WTC11 (cell line): ENCODE measurements around the gene SCO2. TPM values are rescaled to one million over a fixed set of nuclear protein-coding genes. Genes with fewer than 3 reads are reported as not detected.

Experiments used
- ATAC-seq: fragments of 200-7000 bp; cut with Tn5 transposase; 2 replicates; pipeline ENCODE4 v1.10.0; 2021; ENCODE audit warnings: mild to moderate bottlenecking, moderate library complexity
- CTCF ChIA-PET: fragments of 300-600 bp; sonication (Branson Sonifier 250); formaldehyde crosslinking; loops from one replicate; lab custom pipeline; 2021; ENCODE audit warnings: antibody characterized with exemption; lab: Charles Lee
- POLR2A ChIA-PET: fragments of 350-600 bp; sonication (Branson Sonifier 250); formaldehyde crosslinking; loops from one replicate; lab custom pipeline; 2021; ENCODE audit warnings: antibody characterized with exemption; lab: Charles Lee
- DNase-seq: peaks from one replicate; pipeline ENCODE4 v3.0.0; 2021; ENCODE audit warnings: low spot score
- H3K27ac Mint-ChIP-seq: 2 replicates; pipeline ENCODE4 v1.8.0; 2021; ENCODE audit warnings: mixed read lengths
- H3K27me3 Mint-ChIP-seq: 2 replicates; pipeline ENCODE4 v1.8.0; 2021; ENCODE audit warnings: low read depth, mild to moderate bottlenecking, moderate library complexity, mixed read lengths
- H3K36me3 Mint-ChIP-seq: 2 replicates; pipeline ENCODE4 v1.8.0; 2021; ENCODE audit warnings: mixed read lengths
- H3K4me1 Mint-ChIP-seq: 2 replicates; pipeline ENCODE4 v1.8.0; 2022; ENCODE audit warnings: mixed read lengths
- H3K4me3 Mint-ChIP-seq: 2 replicates; pipeline ENCODE4 v1.8.0; 2021; ENCODE audit warnings: mild to moderate bottlenecking, moderate library complexity, mixed read lengths
- H3K9me3 Mint-ChIP-seq: 2 replicates; pipeline ENCODE4 v1.8.0; 2021; ENCODE audit warnings: mixed read lengths
- CDX4 ChIP-seq: fragments of 250-450 bp; sonication (Bioruptor Pico); IDR thresholded peaks from 2 replicates; pipeline ENCODE4 v1.9.0; 2021; ENCODE audit warnings: moderate library complexity, mild to moderate bottlenecking, inconsistent platforms, borderline replicate concordance
- ERG ChIP-seq: fragments of 250-450 bp; sonication (Bioruptor Pico); IDR thresholded peaks from 2 replicates; pipeline ENCODE4 v1.8.0; 2021; ENCODE audit warnings: mild to moderate bottlenecking
- FOXJ3 ChIP-seq: sonication (generic); formaldehyde crosslinking; IDR thresholded peaks from 2 replicates; pipeline ENCODE4 v1.9.0; 2021; ENCODE audit warnings: missing genetic modification reagents, mild to moderate bottlenecking, borderline replicate concordance
- FOXP1 ChIP-seq: sonication (generic); formaldehyde crosslinking; IDR thresholded peaks from 2 replicates; pipeline ENCODE4 v1.8.0; 2022; ENCODE audit warnings: missing genetic modification reagents, mild to moderate bottlenecking, moderate library complexity, borderline replicate concordance
- HMGA2 ChIP-seq: fragments of 250-450 bp; sonication (Bioruptor Pico); IDR thresholded peaks from 2 replicates; pipeline ENCODE4 v1.4.0; 2021; ENCODE audit warnings: mild to moderate bottlenecking, moderate library complexity
- TCF7 ChIP-seq: sonication (generic); formaldehyde crosslinking; IDR thresholded peaks from 2 replicates; pipeline ENCODE4 v1.8.0; 2022; ENCODE audit warnings: mild to moderate bottlenecking, low read depth, missing genetic modification reagents, moderate library complexity
- ZMAT4 ChIP-seq: fragments of 250-450 bp; sonication (Bioruptor Pico); IDR thresholded peaks from 2 replicates; pipeline ENCODE4 v1.9.0; 2021; ENCODE audit warnings: mild to moderate bottlenecking
- total RNA-seq: library from RNA; stranded (reverse); gene quantifications from 3 replicates; pipeline ENCODE4 v1.2.3, GENCODE V29; 2021
- TF ChIP-seq, protein P1 (sequence below): fragments of 250-450 bp; sonication (Bioruptor Pico); IDR thresholded peaks from 2 replicates; pipeline ENCODE4 v1.9.0; 2021; ENCODE audit warnings: mild to moderate bottlenecking, borderline replicate concordance
- TF ChIP-seq, protein P2 (sequence below): sonication (generic); formaldehyde crosslinking; IDR thresholded peaks from 2 replicates; pipeline ENCODE4 v1.8.1; 2023; ENCODE audit warnings: mild to moderate bottlenecking, missing genetic modification reagents
- TF ChIP-seq, protein P3 (sequence below): fragments of 250-450 bp; sonication (Bioruptor Pico); conservative IDR thresholded peaks from 2 replicates; pipeline ENCODE4 v1.9.0; 2021; ENCODE audit warnings: mild to moderate bottlenecking

SCO2 gene
- total RNA-seq, 1 experiment from 2014 or later, result not detected

DNA sequence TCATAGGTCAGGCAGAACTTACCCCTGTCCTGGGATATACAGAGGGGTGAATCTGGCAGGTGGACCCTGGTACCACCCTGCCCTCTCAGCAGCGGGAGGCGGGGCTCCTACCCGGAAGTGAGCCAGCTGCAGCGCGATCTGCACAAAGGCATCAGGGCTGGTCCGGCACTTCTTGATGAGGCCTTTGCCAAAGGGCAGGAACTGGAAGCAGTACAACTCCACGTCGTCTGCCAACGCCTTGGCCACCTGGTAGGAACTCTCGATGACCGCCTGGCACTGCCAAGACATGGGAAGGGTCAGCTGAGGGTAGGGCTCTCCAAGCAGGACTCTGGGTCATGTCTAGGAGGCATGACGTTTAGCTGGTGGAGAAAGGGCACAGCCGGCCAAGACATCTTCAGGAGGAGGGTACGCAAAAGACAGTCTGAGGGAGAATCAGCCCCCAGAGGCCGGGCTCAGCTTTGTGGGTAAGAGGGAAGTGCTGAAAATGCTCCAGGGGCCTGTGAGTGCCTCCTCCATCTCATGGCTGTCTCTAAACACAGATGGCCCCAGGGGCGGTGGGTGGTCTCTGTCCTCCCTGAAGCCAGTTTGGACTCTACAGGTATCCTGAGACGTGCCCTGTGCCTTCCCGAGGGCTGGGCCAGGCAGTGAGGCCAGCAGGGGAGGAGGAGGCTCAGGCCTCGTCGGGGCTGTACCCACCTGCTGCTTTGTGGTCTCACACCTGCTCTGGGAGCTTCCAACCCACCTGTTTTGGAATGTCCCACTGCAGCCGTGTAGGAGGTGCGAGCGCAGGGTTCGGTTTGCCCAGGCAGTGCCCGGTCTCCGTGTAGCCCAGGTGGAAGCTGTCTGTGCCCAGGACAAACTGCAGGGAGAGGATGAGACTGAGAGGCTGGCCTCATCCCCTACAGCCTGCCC is 46.1 kb upstream of the SCO2 start:
- H3K27me3 Mint-ChIP-seq, result no peaks in the 10 kb centered on the region
- CTCF ChIA-PET, result interaction anchor here (1.2 to 1.8 kb wide), 2 partner anchors 9 kb away, joined by 3 to 10 read pairs; partner anchors contain the start of gene SYCE3
- H3K4me3 Mint-ChIP-seq, result no peak overlapping the region
- ATAC-seq (no peak), DNase-seq (no peak)
- no peaks in the 10 kb centered on the region for H3K9me3 Mint-ChIP-seq
- peaks cover 31% of the 10 kb centered on the region for H3K36me3 Mint-ChIP-seq
- H3K4me1 Mint-ChIP-seq, result no peaks in the 10 kb centered on the region
- H3K27ac Mint-ChIP-seq, result no peak overlapping the region
- POLR2A ChIA-PET, result no interaction called here
- no peak for TF ChIP-seq ZMAT4 (CRISPR knock-in tag)
- TF ChIP-seq, protein P1, sequence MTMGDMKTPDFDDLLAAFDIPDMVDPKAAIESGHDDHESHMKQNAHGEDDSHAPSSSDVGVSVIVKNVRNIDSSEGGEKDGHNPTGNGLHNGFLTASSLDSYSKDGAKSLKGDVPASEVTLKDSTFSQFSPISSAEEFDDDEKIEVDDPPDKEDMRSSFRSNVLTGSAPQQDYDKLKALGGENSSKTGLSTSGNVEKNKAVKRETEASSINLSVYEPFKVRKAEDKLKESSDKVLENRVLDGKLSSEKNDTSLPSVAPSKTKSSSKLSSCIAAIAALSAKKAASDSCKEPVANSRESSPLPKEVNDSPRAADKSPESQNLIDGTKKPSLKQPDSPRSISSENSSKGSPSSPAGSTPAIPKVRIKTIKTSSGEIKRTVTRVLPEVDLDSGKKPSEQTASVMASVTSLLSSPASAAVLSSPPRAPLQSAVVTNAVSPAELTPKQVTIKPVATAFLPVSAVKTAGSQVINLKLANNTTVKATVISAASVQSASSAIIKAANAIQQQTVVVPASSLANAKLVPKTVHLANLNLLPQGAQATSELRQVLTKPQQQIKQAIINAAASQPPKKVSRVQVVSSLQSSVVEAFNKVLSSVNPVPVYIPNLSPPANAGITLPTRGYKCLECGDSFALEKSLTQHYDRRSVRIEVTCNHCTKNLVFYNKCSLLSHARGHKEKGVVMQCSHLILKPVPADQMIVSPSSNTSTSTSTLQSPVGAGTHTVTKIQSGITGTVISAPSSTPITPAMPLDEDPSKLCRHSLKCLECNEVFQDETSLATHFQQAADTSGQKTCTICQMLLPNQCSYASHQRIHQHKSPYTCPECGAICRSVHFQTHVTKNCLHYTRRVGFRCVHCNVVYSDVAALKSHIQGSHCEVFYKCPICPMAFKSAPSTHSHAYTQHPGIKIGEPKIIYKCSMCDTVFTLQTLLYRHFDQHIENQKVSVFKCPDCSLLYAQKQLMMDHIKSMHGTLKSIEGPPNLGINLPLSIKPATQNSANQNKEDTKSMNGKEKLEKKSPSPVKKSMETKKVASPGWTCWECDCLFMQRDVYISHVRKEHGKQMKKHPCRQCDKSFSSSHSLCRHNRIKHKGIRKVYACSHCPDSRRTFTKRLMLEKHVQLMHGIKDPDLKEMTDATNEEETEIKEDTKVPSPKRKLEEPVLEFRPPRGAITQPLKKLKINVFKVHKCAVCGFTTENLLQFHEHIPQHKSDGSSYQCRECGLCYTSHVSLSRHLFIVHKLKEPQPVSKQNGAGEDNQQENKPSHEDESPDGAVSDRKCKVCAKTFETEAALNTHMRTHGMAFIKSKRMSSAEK (CRISPR knock-in tag), result no peak
- TF ChIP-seq, protein P2, sequence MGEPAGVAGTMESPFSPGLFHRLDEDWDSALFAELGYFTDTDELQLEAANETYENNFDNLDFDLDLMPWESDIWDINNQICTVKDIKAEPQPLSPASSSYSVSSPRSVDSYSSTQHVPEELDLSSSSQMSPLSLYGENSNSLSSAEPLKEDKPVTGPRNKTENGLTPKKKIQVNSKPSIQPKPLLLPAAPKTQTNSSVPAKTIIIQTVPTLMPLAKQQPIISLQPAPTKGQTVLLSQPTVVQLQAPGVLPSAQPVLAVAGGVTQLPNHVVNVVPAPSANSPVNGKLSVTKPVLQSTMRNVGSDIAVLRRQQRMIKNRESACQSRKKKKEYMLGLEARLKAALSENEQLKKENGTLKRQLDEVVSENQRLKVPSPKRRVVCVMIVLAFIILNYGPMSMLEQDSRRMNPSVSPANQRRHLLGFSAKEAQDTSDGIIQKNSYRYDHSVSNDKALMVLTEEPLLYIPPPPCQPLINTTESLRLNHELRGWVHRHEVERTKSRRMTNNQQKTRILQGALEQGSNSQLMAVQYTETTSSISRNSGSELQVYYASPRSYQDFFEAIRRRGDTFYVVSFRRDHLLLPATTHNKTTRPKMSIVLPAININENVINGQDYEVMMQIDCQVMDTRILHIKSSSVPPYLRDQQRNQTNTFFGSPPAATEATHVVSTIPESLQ (CRISPR knock-in tag), result no peak
- TF ChIP-seq FOXP1 (CRISPR knock-in tag), result no peak

GRCh38 chr22:50570861-50571260 is 45.5 kb upstream of the SCO2 start:
- POLR2A ChIA-PET, result no interaction called here
- TF ChIP-seq, protein P3, sequence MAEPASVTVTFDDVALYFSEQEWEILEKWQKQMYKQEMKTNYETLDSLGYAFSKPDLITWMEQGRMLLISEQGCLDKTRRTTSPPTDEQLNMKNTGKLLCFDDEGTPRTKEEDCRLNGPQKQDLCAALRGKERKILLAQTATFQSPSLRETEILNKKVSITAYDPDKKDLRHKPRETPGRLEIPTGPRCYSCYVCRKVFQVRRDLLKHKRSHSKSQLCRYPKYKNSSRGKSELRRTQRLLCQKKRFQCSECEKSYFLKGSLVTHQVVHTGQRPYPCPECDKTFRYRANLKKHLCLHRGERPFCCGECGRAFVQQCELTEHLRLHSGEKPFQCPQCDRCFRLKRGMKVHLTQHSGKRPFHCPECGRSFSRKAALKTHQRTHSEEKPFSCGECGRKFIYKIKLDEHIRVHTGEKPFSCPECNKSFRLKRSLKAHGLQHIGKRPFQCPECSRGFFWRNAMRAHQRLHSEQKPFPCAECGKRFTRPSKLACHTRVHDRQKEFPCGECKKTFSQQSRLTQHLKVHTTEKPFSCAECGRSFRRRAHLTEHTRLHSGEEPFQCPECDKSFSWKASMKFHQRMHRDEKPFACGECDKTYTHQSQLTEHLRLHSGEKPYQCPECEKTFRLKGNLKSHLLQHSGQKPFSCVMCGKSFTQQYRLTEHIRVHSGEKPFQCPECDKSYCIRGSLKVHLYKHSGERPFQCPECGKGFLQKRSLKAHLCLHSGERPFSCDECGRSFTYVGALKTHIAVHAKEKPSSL (CRISPR knock-in tag), result no peak
- TF ChIP-seq CDX4 (CRISPR knock-in tag) (no peak), FOXP1 (CRISPR knock-in tag) (no peak), ERG (no peak), HMGA2 (CRISPR knock-in tag) (no peak), TCF7 (CRISPR knock-in tag) (no peak), FOXJ3 (CRISPR knock-in tag) (no peak)
- TF ChIP-seq, all 79 proteins: peak for 0
- DNase-seq (no peak), ATAC-seq (no peak)
- Mint-ChIP-seq H3K4me3 (no peak overlapping the region), H3K27me3 (no peaks in the 10 kb centered on the region), H3K9me3 (no peaks in the 10 kb centered on the region), H3K27ac (no peak overlapping the region), H3K4me1 (no peaks in the 10 kb centered on the region), H3K36me3 (peaks cover 31% of the 10 kb centered on the region)
- CTCF ChIA-PET, result interaction anchor here (1.2 kb wide), 1 partner anchor 8 kb away, joined by 3 read pairs; the partner anchor contains the start of gene SYCE3
